Choroid plexus epithelial cell (primary cell): ENCODE measurements around the gene CPLANE1.
A peak's percentile ranks its signal among the peaks of the same experiment; 100 is the strongest.

Experiments
- DNase-seq: peaks from one replicate; pipeline ENCODE4 v3.0.0-alpha.2; 2010; ENCODE audit warnings: low read depth
- H3K4me3 ChIP-seq: 2 replicates; pipeline ENCODE4 v1.5.1; 2011; ENCODE audit warnings: low read depth, mild to moderate bottlenecking, control low read depth, low read length, moderate library complexity
- TF ChIP-seq, protein P1 (sequence below): conservative IDR thresholded peaks from 2 replicates; pipeline ENCODE4 v1.5.1; 2011; ENCODE audit warnings: low read depth, mild to moderate bottlenecking, control low read depth, inconsistent platforms, low read length, moderate library complexity

CPLANE1 gene

DNA sequence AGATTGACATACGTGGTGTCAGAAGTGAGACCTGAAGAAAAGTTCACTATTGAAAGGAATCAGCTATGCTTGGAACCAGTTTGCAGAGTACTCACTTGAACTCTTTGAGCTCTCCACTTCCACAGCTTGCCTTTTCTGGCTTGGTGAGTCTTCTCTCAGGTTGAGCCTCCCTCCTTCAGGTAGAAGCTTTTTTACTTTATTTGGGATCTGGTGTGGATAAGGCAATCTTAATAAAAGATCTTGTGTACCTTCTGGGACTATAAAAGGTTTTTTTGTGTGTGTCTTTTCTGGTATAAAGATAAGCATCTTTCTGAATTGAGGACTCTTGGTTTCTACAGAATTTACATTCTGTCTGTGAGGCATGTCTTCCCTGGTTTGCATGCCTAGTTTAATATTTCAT lies 5.4 kb upstream of the CPLANE1 start:
- TF ChIP-seq, protein P1, sequence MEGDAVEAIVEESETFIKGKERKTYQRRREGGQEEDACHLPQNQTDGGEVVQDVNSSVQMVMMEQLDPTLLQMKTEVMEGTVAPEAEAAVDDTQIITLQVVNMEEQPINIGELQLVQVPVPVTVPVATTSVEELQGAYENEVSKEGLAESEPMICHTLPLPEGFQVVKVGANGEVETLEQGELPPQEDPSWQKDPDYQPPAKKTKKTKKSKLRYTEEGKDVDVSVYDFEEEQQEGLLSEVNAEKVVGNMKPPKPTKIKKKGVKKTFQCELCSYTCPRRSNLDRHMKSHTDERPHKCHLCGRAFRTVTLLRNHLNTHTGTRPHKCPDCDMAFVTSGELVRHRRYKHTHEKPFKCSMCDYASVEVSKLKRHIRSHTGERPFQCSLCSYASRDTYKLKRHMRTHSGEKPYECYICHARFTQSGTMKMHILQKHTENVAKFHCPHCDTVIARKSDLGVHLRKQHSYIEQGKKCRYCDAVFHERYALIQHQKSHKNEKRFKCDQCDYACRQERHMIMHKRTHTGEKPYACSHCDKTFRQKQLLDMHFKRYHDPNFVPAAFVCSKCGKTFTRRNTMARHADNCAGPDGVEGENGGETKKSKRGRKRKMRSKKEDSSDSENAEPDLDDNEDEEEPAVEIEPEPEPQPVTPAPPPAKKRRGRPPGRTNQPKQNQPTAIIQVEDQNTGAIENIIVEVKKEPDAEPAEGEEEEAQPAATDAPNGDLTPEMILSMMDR: no peak
- H3K4me3 ChIP-seq: no peak overlapping the region
- no peak for DNase-seq

DNA sequence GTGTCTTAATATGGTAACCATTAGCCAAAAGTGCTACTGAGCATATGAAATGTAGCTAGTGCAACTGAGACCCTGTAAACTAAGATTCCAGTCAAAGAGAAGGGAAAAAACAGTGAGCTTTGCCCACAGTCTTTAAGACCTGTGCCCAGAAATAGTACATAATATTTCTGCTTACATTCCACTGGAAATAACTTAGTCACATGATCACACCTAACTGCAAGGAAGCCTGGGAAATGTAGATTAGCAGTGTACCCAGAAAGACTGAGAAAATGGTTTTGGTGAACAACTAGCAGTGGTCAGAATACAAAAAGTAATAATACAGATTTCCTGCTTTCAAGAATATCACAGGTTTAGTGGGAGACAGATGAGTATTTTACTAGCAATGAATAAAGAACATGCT lies 2.5 kb upstream of the CPLANE1 start:
- H3K4me3 ChIP-seq: no peak overlapping the region

DNA sequence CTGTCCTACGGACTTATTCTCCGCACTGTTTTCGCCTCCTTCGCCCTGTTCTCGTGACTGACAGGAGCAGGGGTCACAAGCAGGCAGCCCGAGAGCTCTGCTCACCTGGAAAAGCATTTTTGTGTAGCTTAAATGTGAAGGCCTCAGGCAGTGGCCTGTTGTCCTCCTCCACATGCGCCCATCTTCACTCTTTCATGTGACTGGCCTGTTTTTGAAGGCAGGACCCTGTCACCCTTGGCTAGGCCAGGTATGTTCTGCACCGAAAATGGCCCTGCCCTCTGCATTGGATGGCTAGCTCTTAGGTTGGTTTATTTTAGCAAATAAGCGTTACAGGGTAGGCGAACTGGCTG lies 614 bp upstream of the CPLANE1 start:
- TF ChIP-seq, protein P1: no peak
- H3K4me3 ChIP-seq: peak overlapping the region; percentile 91
- no peak for DNase-seq

More for the DNA sequence above, 2.5 kb upstream of the CPLANE1 start:
- DNase-seq: peak; percentile 43
- TF ChIP-seq, protein P1: no peak

- peak overlapping the region; percentile 91 for H3K4me3 ChIP-seq
- peak; percentile 23 for DNase-seq
- TF ChIP-seq, protein P1: no peak
Observed at GRCh38 chr5:37248421-37248969, 681 bp downstream of the CPLANE1 start.

DNA sequence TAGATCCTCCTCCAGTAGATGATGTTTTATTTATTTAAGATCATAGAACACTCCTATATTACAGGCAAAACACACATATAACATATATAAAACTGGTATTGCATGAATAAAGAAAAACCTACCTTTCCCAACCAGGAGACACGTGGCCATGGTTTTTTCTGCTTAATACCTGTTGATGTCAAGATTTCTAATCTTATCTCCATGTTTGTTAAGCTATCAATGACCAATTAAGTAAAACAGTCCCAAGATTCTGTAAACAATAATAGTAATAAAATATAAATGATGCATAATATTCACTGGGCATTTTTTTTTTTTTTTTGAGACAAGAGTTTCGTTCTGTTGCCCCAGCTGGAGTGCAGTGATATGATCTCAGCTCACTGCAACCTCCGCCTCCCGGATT lies 1.7 kb downstream of the CPLANE1 start:
- H3K4me3 ChIP-seq: no peak overlapping the region
- TF ChIP-seq, protein P1: no peak
- no peak for DNase-seq

GRCh38 chr5:37247036-37247435 lies 2.1 kb downstream of the CPLANE1 start:
- DNase-seq: no peak
- no peak overlapping the region for H3K4me3 ChIP-seq
- TF ChIP-seq, protein P1: no peak

- no peak overlapping the region for H3K4me3 ChIP-seq
- DNase-seq: no peak
- TF ChIP-seq, protein P1: no peak
Observed at GRCh38 chr5:37234288-37234687, 14.9 kb downstream of the CPLANE1 start.
